Testis (tissue), 5 donors: Measurements from ENCODE around the gene B4GALNT1. TPM values are rescaled to one million over a fixed set of nuclear protein-coding genes. Genes with fewer than 3 reads are reported as not detected.
"Not testable (repeated sequence)": the region's sequence is repeated elsewhere in the genome, so short reads cannot be mapped to it uniquely, and the experiment has no call there.

Experiments
- DNase-seq: peaks from one replicate; pipeline ENCODE4 v3.0.0-alpha.2; 2019
- H3K27ac ChIP-seq, 2 donors: fragments of 200-600 bp; sonication (generic); one replicate each; pipeline ENCODE4 v1.5.1; 2019
- H3K27me3 ChIP-seq: fragments of 200-600 bp; sonication (generic); one replicate; pipeline ENCODE4 v1.5.1; 2019
- H3K36me3 ChIP-seq: fragments of 200-600 bp; sonication (generic); one replicate; pipeline ENCODE4 v1.5.1; 2017; ENCODE audit warnings: low read depth; ENCODE audit errors: missing control alignments
- H3K4me1 ChIP-seq: fragments of 200-600 bp; sonication (generic); one replicate; pipeline ENCODE4 v1.5.1; 2019
- H3K4me3 ChIP-seq, 2 donors: fragments of 200-600 bp; sonication (generic); one replicate each; pipeline ENCODE4 v1.5.1; 2017 to 2019
- H3K9me3 ChIP-seq: fragments of 200-600 bp; sonication (generic); one replicate; pipeline ENCODE4 v1.5.1; 2017
- CTCF ChIP-seq, 3 experiments: fragments of 450-650 bp in 2 of 3; fragments of 200-600 bp in 1 of 3; sonication (generic) in 1 of 3; IDR thresholded peaks; one replicate each; pipeline ENCODE4 v1.5.1; 2016 to 2019; ENCODE audit warnings: antibody characterized with exemption in 3 of 3, mild to moderate bottlenecking in 2 of 3, moderate library complexity in 1 of 3
- POLR2A ChIP-seq: fragments of 450-650 bp; IDR thresholded peaks from one replicate; pipeline ENCODE4 v1.6.1; 2017; ENCODE audit warnings: antibody characterized with exemption, mild to moderate bottlenecking, moderate library complexity
- WGBS, 2 donors: methylation state at CpG; one replicate each; pipeline ENCODE4 v1.1.5; 2018; 5-methylcytosine and 5-hydroxymethylcytosine counted together
- intact Hi-C: fragments of 100-400 bp; cut with DNase I; formaldehyde crosslinking; loops from one replicate; pipeline ENCODE4 v1.15.1; 2023; ENCODE audit warnings: low total_unique reads
- long read RNA-seq, 2 donors: transcript quantifications; one replicate each; lab custom pipeline, GENCODE V29; 2026
- polyA plus RNA-seq: library from polyadenylated mRNA; stranded (reverse); fragments of 350-450 nt; fragmentation: Illumina TruSeq; extraction: RNeasy Lipid Tissue Mini Kit (QIAGEN cat#74804); gene quantifications from one replicate; pipeline ENCODE4 v1.2.3, GENCODE V29; 2014; ENCODE audit warnings: low read depth, low replicate concordance; ENCODE audit not compliant: insufficient read depth
- total RNA-seq, 2 donors: library from RNA; depleted of rRNA; stranded (reverse); fragments of >200 nt; gene quantifications; one replicate each; pipeline ENCODE4 v1.2.3, GENCODE V29; 2016

The B4GALNT1 gene
- total RNA-seq (1 to 10 TPM; 2.3 to 3.2 TPM), polyA plus RNA-seq (1.8 TPM)
- long read RNA-seq, donor 1, result 0 reads
- long read RNA-seq, donor 2, result 0 reads

- Histone ChIP-seq H3K27ac (no peak within 1 kb of the TSS), H3K9me3 (no peaks in the 10 kb centered on the region), H3K4me3 (peak within 1 kb of the TSS; percentile 44 to 68), H3K36me3 (no peaks in the 10 kb centered on the region), H3K4me1 (peaks cover 7% of the 10 kb centered on the region), H3K27me3 (no peaks in the 10 kb centered on the region)
- whole genome bisulfite sequencing, 2 donors, result 4 to 6% methylated on average over 15 to 46 of the region's 58 CpGs
- TF ChIP-seq CTCF (IDR thresholded peaks at IDR 0.05) (peak; percentile 74 to 84 (median 75)), POLR2A (no peak)
- intact Hi-C loops, result no loop called here
- DNase-seq, result peak; percentile 71
These were observed at the start of gene B4GALNT1 for GRCh38 chr12:57632958-57633840. B4GALNT1 (minus strand) TSS chr12:57633201; CDS start chr12:57632132, 1,069 bp downstream.

- DNase-seq, result no peak
- Histone ChIP-seq H3K27ac (no peak overlapping the region), H3K9me3 (no peaks in the 10 kb centered on the region), H3K36me3 (no peaks in the 10 kb centered on the region), H3K4me1 (no peaks in the 10 kb centered on the region), H3K27me3 (no peaks in the 10 kb centered on the region), H3K4me3 (no peak overlapping the region)
- intact Hi-C loops, result no loop called here
- TF ChIP-seq POLR2A (no peak), CTCF (IDR thresholded peaks at IDR 0.05) (no peak)
These were observed 46.7 kb upstream of the B4GALNT1 start for GRCh38 chr12:57679697-57680096.

- H3K9me3 ChIP-seq, H3K4me3 ChIP-seq, H3K27ac ChIP-seq, DNase-seq, H3K27me3 ChIP-seq, H3K4me1 ChIP-seq, H3K36me3 ChIP-seq, intact Hi-C loops: not testable (repeated sequence)
- WGBS, 2 donors, result 92 to 97% methylated on average over 9 of the region's 9 CpGs
These were observed 44.9 kb upstream of the B4GALNT1 start for GRCh38 chr12:57677947-57678346.

GRCh38 chr12:57674691-57675090 is 41.7 kb upstream of the B4GALNT1 start:
- no peaks in the 10 kb centered on the region for H3K9me3 ChIP-seq
- intact Hi-C loops, result no loop called here
- H3K4me3 ChIP-seq, result peak overlapping the region in 1 of 2 donors; percentile 38
- TF ChIP-seq POLR2A (no peak), CTCF (IDR thresholded peaks at IDR 0.05) (no peak)
- H3K27ac ChIP-seq, result no peak overlapping the region
- H3K36me3 ChIP-seq, result no peaks in the 10 kb centered on the region
- H3K4me1 ChIP-seq, result no peaks in the 10 kb centered on the region
- WGBS, 2 donors, result 69 to 78% methylated on average over 16 to 28 of the region's 29 CpGs
- no peaks in the 10 kb centered on the region for H3K27me3 ChIP-seq
- DNase-seq, result no peak

GRCh38 chr12:57672801-57673200 is 39.8 kb upstream of the B4GALNT1 start:
- Histone ChIP-seq H3K4me1 (no peaks in the 10 kb centered on the region), H3K9me3 (no peaks in the 10 kb centered on the region), H3K4me3 (peak overlapping the region in 1 of 2 donors; percentile 13), H3K27ac (no peak overlapping the region), H3K36me3 (no peaks in the 10 kb centered on the region), H3K27me3 (no peaks in the 10 kb centered on the region)
- WGBS, 2 donors, result 59 to 61% methylated on average over 6 of the region's 6 CpGs
- TF ChIP-seq POLR2A (no peak), CTCF (IDR thresholded peaks at IDR 0.05) (no peak)
- intact Hi-C loops, result no loop called here
- no peak for DNase-seq

- DNase-seq, H3K4me1 ChIP-seq, intact Hi-C loops, H3K36me3 ChIP-seq, H3K27me3 ChIP-seq, H3K27ac ChIP-seq, H3K9me3 ChIP-seq: not testable (repeated sequence)
- 71 to 75% methylated on average over 3 of the region's 3 CpGs for WGBS, 2 donors
- peak overlapping the region in 1 of 2 donors; percentile 13 for H3K4me3 ChIP-seq
These were observed 38.8 kb upstream of the B4GALNT1 start for GRCh38 chr12:57671811-57672210.

- H3K4me1 ChIP-seq, DNase-seq, intact Hi-C loops: not testable (repeated sequence)
These were observed 36.7 kb upstream of the B4GALNT1 start for GRCh38 chr12:57669691-57670090.

More at GRCh38 chr12:57669691-57670090, 36.7 kb upstream of the B4GALNT1 start:
- not testable (repeated sequence) for H3K9me3 ChIP-seq, H3K27ac ChIP-seq, H3K4me3 ChIP-seq, H3K36me3 ChIP-seq, H3K27me3 ChIP-seq
- WGBS, 2 donors, result 82 to 84% methylated on average over 10 of the region's 10 CpGs
